NCI-H2107 treated with DMSO at 0.1 percent for 48 hours (cell line): ENCODE results near the gene UNC13B.
A peak's percentile ranks its signal among the peaks of the same experiment; 100 is the strongest.
"Not testable (repeated sequence)": the region's sequence is repeated elsewhere in the genome, so short reads cannot be mapped to it uniquely, and the experiment has no call there.

ENCODE experiments used
- DNase-seq: peaks from one replicate; lab custom pipeline; 2025; ENCODE audit not compliant: unreplicated experiment; lab: John Stamatoyannopoulos, UW

The UNC13B gene

DNA sequence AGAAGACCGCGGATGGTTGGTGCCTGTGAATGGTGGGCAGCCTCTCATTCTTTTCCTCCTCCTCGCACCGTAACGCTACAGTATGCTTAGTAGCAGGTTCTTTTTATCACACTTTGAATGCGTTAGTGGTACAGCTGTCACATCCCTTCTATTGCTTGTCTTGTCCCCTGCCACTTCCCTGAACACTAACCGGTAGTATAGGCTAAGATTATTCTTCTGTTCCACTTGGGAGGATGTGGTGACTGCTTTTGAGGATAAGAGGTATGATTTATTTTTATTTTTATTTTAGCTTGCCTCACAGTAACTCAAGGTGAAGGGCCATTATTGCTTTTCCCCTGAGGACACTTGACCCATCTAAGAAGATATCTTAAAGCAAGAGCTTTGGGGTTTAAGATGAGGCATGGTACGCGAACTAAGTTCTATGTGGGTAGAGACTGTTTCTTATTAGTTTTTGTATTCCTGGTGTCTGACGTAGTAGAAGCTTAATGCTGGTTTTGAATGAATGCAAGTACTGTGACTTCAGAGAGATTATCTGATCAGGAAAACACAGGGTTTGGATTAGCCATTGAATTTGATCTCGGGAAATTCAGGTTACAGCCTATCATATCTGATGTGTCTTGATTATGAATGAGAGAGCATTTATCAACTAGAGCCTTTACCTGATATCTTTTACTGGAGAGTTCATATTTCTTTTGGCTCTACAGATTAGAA is 951 bp downstream of the UNC13B start:
- peak; percentile 20 for DNase-seq

DNA sequence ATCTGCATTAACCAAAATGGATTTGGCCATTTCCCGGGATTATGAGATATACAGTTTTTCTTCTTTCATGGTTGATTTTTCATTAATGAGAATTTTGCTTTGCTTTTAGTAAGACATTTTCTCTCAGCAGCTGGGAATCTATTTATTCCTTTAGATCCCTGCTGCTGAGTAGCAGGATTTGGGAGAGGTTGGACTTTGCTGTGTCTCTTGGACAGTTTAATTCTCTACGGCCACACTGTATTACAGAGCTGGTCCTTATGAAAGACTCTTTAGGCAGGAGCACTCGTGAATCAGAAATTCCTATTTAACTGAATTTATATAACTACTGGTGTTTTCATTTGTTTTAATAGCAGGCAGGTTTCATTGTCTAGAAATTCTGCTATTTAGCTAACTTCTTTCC is 1.6 kb downstream of the UNC13B start:
- no peak for DNase-seq

DNA sequence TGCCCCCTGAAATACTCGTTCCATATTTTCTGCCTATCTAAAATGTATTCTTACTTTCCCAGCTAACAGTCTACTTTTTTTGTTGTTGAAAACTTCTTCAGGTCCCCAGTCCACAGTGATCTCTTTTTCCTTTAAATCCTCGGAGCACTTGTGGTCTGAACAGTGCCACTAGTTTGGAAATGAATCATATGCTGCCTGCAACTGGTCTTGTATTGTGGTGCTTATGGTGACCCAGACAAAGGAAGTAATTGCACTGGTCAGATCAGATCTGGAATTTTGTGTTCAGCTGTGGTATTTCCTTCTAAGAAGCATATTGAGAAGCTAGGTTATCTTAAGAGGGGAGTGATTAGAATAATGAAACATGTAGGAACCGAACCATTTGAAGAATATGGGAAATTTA is 2.9 kb downstream of the UNC13B start:
- no peak for DNase-seq

DNA sequence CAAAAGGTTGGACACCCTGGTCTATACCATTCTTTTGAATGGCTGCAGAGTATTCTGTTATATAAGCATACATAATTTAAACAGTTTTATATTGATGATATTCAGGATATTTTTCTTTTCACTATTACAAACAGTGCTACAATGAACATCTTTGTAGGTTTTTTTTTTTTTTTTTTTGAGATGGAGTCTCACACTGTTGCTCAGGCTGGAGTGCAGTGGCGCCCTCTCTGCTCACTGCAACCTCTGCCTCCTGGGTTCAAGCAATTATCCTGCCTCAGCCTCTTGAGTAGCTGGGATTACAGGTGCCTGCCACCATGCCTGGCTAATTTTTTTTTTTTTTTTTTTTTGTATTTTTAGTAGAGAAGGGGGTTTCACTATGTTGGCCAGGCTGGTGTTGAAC is 5.6 kb downstream of the UNC13B start:
- DNase-seq = not testable (repeated sequence)

DNA sequence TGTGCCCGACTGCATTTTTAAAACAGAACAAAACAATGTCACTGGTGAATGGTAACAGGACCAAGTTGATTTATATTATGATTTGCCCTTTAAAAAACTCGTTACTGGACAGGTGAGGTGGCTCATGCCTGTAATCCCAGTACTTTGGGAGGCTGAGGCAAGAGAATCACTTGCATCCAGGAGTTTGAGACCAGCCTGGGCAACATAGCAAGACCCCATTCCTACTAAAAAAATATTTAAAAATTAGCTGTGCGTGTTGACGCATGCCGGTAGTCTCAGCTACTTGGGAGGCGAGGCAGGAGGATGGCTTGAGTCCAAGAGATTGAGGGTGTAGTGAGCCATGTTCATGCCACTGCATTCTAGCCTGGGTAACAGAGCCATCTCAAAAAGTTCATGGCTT is 7.2 kb downstream of the UNC13B start:
- DNase-seq = no peak

DNA sequence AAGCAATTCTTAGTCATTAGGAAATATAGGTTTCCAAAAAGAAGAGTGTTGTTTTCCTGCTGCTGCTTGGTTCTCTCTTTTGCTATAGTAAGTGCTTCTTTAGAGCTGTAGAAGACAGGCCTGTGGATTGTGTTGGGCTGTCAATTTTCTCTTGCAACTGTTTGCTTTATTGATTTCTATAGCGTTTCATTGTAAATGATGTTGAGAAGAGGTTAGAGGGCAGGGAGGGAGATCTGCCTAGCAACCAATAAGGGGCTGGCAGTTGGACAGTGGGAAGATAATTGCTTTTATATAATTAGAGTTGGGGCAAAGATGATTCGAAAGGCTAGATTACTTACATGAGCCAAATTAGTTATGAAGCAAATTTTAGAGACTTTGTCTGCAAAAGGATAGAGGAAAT is 11.1 kb downstream of the UNC13B start:
- peak; percentile 19 for DNase-seq

DNA sequence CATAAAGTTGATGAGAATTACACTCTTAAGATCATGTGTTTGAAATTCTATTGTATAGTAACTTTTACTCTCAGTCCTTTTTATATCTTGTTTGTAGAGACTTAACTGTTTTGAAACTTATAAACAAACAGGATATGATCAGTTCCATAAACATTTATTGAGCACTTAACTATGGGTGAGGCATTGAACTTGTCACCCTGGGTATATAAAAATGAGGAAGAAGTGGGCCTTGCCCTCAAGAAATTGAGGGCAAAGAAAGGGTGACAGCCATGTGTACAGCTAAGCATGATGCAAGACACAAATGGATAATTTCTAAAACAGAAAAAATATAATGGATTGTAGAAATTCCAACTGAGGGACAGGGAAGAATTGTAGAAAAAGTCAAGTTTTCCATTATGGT is 15.7 kb downstream of the UNC13B start:
- DNase-seq = no peak

DNA sequence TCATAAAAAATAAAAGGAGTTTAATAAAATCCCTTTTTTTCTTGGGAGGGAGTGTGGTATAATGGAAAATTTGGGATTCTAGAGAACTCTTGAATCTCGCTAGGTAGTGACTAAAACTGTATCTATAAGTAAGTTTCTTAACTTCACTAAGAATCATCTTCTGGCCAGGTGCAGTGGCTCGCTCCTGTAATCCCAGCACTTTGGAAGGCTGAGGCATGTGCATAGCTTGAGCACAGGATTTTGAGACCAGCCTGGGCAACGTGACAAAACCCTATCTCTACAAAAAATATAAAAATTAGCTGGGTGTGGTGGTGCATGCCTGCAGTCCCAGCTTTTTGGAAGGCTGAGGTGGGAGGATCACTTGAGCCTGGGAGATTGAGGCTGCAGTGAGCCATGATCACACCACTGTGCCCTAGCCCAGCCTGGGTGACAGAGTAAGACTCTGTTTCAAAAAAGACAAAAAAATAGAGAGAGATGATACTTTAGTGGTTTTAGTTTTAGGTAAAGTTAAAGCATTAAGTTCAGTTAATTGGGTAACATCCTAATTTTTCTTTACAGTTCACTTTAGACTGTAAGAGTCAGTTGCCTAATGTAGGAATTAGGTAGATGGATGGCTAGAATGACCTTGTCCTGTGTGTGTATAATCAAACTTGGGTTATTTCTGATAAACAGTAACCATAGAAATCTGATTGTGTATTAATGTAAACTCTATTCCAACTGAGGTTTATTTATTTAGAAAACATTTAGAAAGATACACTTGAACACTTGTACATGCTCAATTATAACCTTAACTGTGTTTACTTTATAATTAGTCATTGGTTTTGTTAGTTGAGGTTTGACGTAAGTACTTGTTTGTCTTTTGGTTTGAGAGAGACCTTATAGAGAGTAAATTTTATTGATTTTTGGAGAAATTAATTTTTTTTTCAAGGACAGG is 17.8 kb downstream of the UNC13B start:
- DNase-seq = no peak

DNA sequence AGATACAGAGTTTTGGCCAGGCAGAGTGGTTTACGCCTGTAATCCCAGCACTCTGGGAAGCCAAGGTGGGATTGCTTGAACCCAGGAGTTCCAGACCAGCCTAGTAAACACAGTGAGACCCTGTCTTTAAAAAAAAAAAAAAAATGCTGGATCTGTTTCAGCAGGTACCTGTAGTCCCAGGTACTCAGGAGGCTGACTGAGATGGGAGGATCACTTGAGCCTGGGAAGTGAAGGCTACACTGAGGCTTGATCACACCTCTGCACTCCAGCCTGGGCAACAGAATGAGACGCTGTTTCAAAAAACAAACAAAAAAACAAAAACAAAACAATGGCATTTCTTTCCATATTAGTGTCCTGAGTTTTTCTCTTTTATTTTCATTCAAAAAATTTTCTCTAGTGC is 19.0 kb downstream of the UNC13B start:
- no peak for DNase-seq

DNA sequence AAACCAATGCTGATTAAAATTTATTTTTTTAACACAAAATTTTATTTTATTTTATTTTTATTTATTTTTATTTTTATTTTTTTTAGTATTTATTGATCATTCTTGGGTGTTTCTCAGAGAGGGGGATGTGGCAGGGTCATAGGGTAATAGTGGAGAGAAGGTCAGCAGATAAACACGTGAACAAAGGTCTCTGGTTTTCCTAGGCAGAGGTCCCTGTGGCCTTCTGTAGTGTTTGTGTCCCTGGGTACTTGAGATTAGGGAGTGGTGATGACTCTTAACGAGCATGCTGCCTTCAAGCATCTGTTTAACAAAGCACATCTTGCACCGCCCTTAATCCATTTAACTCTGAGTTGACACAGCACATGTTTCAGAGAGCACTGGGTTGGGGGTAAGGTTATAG is 20.6 kb downstream of the UNC13B start:
- not testable (repeated sequence) for DNase-seq

DNA sequence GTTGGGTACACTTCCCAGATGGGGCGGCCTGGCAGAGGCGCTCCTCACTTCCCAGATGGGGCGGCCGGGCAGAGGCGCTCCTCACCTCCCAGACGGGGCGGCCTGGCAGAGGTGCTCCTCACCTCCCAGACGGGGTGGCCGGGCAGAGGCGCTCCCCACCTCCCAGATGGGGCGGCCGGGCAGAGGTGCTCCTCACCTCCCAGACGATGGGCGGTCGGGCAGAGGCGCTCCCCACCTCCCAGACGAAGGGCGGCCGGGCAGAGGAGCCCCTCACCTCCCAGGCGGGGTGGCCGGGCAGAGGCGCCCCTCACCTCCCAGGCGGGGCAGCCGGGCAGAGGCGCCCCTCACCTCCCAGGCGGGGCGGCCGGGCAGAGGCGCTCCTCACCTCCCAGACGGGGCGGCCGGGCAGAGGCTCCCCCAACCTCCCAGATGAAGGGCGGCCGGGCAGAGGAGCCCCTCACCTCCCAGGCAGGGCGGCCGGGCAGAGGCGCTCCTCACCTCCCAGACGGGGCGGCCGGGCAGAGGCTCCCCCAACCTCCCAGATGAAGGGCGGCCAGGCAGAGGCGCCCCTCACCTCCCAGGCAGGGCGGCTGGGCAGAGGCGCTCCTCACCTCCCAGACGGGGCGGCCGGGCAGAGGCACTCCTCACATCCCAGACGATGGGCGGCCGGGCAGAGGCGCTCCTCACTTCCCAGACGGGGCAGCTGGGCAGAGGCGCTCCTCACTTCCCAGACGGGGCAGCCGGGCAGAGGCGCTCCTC is 21.4 kb downstream of the UNC13B start:
- DNase-seq = not testable (repeated sequence)

DNA sequence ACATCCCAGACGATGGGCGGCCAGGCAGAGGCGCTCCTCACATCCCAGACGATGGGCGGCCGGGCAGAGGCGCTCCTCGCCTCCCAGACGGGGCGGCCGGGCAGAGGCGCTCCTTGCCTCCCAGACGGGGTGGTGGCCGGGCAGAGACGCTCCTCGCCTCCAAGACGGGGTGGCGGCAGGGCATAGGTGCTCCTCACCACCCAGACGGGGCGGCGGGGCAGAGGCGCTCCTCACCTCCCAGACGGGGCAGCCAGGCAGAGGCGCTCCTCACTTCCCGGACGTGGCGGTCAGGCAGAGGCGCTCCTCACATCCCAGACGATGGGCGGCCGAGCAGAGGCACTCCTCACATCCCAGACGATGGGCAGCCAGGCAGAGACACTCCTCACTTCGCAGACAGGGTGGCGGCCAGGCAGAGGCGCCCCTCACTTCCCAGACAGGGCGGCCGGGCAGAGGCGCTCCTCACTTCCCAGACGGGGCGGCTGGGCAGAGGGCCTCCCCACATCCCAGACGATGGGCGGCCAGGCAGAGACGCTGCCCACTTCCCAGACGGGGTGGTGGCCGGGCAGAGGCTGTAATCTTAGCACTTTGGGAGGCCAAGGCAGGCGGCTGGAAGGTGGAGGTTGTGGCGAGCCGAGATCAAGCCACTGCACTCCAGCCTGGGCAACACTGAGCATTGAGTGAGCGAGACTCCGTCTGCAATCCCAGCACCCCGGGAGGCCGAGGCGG is 22.1 kb downstream of the UNC13B start:
- DNase-seq = not testable (repeated sequence)

DNA sequence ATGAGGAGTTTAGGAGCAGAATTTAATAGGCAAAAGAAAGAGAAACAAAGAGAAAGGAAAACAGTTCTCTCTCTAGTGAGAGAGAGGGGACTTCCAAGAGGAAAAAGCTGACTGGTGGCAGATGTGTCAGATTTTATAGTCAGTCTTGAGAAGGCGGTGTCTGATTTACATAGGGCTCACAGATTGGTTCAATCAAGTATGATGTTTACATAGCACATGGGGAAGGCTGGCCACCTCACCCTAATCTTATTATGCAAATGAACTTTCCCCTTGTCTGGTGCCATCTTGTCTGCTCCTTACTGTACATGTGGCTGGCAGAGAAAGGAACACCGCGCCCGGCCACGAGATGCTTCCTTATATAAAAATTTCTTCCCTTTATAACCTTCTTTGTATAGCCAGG is 24.7 kb downstream of the UNC13B start:
- no peak for DNase-seq

DNA sequence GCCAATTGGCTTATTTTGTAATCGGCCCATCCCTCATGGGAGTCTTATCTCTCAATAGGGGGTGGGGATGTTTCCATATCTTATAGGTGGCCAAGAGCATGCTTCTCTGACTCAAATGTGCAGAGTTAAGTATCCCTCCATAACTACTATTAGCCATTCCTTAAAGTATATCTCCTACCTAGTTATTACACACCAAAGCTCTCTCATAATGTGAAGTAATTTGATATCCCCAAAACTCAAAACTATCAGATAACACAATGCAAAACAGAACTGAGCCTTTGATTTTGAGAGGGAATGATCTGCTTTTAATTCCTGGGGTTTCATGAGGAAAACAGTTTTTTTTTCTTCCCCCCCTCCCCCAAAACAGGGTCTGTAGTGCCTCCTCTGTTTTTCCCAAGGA is 28.4 kb downstream of the UNC13B start:
- no peak for DNase-seq

DNA sequence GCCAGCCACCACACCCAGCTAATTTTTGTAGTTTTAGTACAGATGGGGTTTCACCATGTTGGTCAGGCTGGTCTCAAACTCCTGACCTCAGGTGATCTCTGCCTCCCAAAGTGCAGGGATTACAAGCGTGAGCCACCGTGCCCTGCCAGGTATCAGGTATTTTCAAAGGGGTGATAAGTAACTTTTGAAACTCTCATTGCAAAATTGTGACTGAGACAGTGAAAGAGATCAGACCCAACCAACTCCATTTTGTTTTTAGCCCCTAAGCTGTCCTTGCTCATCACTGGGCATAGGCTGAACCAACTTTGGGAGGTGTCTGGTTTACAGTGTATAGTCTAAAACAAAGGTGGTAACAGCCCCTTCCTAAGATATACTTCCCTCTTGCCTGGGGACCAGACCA is 29.3 kb downstream of the UNC13B start:
- DNase-seq = no peak

DNA sequence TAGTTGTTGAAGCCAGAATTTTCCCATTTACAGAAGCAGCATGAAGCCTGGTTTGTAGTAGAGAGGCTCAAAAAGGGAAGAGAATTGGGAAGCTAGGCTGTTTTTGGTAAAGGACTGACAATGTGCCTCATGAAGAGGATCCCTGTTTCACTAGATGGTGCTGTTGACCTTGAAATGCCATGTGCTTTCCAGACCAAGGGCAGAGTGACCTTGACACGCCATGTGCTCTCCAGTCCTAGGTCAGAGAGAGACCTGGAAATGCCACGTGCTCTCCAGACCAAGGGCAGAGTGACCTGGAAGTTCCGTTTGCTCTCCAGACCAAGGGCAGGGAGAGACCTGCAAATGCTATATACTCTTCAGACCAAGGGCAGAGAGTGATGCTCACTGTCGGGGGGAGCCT is 32.0 kb downstream of the UNC13B start:
- no peak for DNase-seq

DNA sequence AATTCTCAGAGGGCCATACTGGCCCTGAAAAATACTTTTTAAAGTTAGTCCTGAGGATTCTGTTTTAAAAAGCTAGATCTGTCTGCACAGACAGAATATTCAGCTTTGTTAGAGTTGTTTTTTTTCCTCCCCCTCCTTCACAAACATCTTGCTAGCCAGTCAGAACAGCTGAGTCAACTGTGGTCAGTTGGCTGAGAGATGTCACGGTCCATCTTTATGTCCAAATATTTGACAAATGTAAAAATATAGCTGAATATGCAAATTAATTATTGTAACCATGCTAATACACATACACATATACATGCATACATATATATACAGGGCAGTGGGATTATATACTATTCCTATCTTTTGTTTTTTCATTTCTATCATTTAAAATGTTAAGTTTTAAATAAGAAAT is 33.9 kb downstream of the UNC13B start:
- no peak for DNase-seq

DNA sequence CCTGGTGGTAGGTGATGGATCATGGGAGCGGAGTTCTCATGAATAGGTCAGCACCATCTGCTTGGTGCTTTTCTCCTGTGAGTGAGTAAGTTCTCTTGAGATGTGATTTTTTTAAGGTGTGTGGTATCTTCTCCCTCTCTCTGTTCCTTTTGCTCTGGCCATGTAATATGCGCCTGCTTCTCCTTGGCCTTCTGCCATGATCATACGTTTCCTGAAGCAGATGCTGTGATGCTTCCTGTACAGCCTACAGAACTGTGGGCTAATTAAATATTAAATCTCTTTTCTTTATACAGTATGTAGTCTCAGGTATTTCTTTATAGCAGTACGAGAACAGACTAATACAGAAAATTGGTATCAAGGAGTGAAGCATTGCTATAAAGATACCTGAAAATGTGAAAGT is 36.4 kb downstream of the UNC13B start:
- no peak for DNase-seq

DNA sequence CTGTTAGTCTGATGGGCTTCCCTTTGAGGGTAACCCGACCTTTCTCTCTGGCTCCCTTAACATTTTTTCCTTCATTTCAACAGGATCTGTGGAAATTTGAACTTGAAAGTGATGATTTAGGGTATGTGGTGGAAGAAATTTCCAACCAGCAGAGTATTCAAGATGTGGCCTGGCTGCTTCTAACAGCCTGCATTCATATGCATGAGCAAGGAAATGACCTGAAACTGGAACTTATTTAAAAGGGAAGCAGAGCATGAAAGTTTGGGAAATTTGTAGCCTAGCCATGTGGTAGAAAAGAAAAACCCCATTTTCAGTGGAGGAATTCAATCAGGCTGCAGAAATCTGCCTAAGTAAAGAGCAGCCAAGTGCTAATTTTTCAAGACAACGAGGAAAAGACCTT is 41.7 kb downstream of the UNC13B start:
- no peak for DNase-seq

DNA sequence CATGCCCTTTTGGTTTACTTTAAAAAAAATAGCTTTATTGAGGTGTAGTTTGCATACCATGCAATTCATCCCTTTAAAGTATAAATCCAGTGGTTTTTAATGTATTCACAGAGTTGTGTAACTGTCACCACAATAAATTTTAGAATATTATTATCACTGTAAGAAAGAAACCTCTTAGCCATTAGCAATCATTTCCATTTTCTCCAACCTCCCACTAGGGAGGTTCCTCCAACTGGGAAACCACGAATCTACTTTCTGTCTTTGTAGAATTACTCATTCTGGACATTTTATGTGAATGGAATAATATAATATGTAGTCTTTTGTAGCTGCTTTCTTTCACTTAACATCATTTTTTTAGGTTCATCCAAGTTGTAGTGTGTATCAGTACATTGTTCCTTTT is 43.5 kb downstream of the UNC13B start:
- no peak for DNase-seq

DNA sequence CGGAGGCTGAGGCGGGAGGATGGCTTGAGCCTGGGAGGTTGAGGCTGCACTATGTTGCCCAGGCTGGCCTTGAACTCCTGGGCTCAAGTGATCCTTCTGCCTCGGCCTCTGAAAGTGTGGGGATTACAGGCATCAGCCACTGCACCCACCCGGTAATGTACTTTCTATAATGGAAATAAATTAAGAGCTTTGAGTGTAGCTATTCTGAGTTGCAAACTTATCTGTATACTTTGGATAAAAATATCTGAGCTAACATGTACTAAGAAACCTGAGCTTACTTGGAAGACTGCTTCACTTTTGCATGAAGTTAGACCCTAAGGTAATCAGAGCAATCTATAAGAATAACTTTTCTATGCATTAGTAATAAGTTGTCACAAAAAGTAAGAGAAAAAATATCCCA is 50.0 kb downstream of the UNC13B start:
- no peak for DNase-seq
